HepG2 (cell line): ENCODE results near the gene RAB2B. TPM values are rescaled to one million over a fixed set of nuclear protein-coding genes. Genes with fewer than 3 reads are reported as not detected.

Experiments used
- EHMT2 ChIP-seq: fragments of 200-600 bp; sonication (generic); IDR thresholded peaks from 2 replicates; pipeline ENCODE4 v1.7.0; 2017; ENCODE audit warnings: antibody characterized with exemption, low read depth, low read length, borderline replicate concordance
- HIC2 ChIP-seq: sonication (generic); formaldehyde crosslinking; IDR thresholded peaks from 2 replicates; pipeline ENCODE4 v1.9.0; 2022; ENCODE audit warnings: low read depth, missing genetic modification reagents
- JUN ChIP-seq: sonication (generic); formaldehyde crosslinking; IDR thresholded peaks from 2 replicates; pipeline ENCODE4 v1.4.0; 2020; ENCODE audit warnings: mild to moderate bottlenecking, missing genetic modification reagents
- MED8 ChIP-seq: sonication (generic); formaldehyde crosslinking; IDR thresholded peaks from 2 replicates; pipeline ENCODE4 v1.8.1; 2023; ENCODE audit warnings: mild to moderate bottlenecking, missing genetic modification reagents; ENCODE audit not compliant: insufficient replicate concordance
- MYPOP ChIP-seq: sonication (generic); formaldehyde crosslinking; IDR thresholded peaks from 2 replicates; pipeline ENCODE4 v1.8.1; 2023; ENCODE audit warnings: mild to moderate bottlenecking, moderate library complexity, missing genetic modification reagents
- TGIF2 ChIP-seq: IDR thresholded peaks from 2 replicates; pipeline ENCODE4 v1.6.1; 2016; ENCODE audit warnings: control low read depth, missing compliant biosample characterization
- XBP1 ChIP-seq: sonication (generic); formaldehyde crosslinking; IDR thresholded peaks from 2 replicates; pipeline ENCODE4 v1.5.0; 2020; ENCODE audit warnings: missing genetic modification reagents
- ZBTB1 ChIP-seq: sonication (generic); formaldehyde crosslinking; IDR thresholded peaks from 2 replicates; pipeline ENCODE4 v1.4.0; 2020; ENCODE audit warnings: missing genetic modification reagents, borderline replicate concordance
- ZNF274 ChIP-seq: sonication (generic); formaldehyde crosslinking; IDR thresholded peaks from 2 replicates; pipeline ENCODE4 v1.5.1; 2020; ENCODE audit warnings: mild to moderate bottlenecking, missing genetic modification reagents
- ZNF326 ChIP-seq: sonication (generic); formaldehyde crosslinking; IDR thresholded peaks from 2 replicates; pipeline ENCODE4 v1.4.0; 2020; ENCODE audit warnings: missing genetic modification reagents, borderline replicate concordance
- ZNF337 ChIP-seq: sonication (generic); formaldehyde crosslinking; IDR thresholded peaks from 2 replicates; pipeline ENCODE4 v1.5.1; 2020; ENCODE audit warnings: missing genetic modification reagents, low read depth, mild to moderate bottlenecking, borderline replicate concordance
- ZNF563 ChIP-seq: sonication (generic); formaldehyde crosslinking; IDR thresholded peaks from 2 replicates; pipeline ENCODE4 v1.8.0; 2022; ENCODE audit warnings: mild to moderate bottlenecking, moderate library complexity, missing genetic modification reagents
- ZNF569 ChIP-seq: sonication (generic); formaldehyde crosslinking; IDR thresholded peaks from 2 replicates; pipeline ENCODE4 v1.5.0; 2020; ENCODE audit warnings: mild to moderate bottlenecking, missing genetic modification reagents, moderate library complexity, borderline replicate concordance
- ZNF614 ChIP-seq: IDR thresholded peaks from 2 replicates; pipeline ENCODE4 v1.6.1; 2018; ENCODE audit warnings: missing biosample characterization, missing genetic modification reagents, inconsistent platforms, borderline replicate concordance
- ZNF703 ChIP-seq: sonication (generic); formaldehyde crosslinking; IDR thresholded peaks from 2 replicates; pipeline ENCODE4 v1.5.1; 2020; ENCODE audit warnings: missing genetic modification reagents, mild to moderate bottlenecking, moderate library complexity, borderline replicate concordance
- ZNF747 ChIP-seq: sonication (generic); formaldehyde crosslinking; IDR thresholded peaks from 2 replicates; pipeline ENCODE4 v1.8.1; 2023; ENCODE audit warnings: missing genetic modification reagents, mild to moderate bottlenecking, borderline replicate concordance
- polyA plus RNA-seq, 8 experiments: library from polyadenylated mRNA; depleted of rRNA in 3 of 8; stranded (reverse) in 7 of 8; unstranded in 1 of 8; fragments of >200 nt; fragmentation: Illumina TruSeq in 4 of 8; extraction: Trizol in 4 of 8; gene quantifications; 2 replicates each; pipeline versions ENCODE4 v1.2.1 to v1.2.3, GENCODE V29; 2011 to 2016; ENCODE audit warnings: low read depth in 4 of 8, missing spikeins in 1 of 8, mixed read lengths in 1 of 8; ENCODE audit not compliant: insufficient read depth in 1 of 8
- total RNA-seq, 5 experiments: library from RNA; depleted of rRNA; stranded (reverse); fragments of >200 nt; fragmentation: Illumina TruSeq; extraction: Trizol; gene quantifications; 2 replicates each; pipeline ENCODE4 v1.2.3, GENCODE V29; 2016; ENCODE audit warnings: low read depth in 1 of 5
- TF ChIP-seq, protein P1 (sequence below): sonication (generic); formaldehyde crosslinking; IDR thresholded peaks from 2 replicates; pipeline ENCODE4 v1.4.0; 2020; ENCODE audit warnings: missing genetic modification reagents
- TF ChIP-seq, protein P2 (sequence below): sonication (generic); formaldehyde crosslinking; IDR thresholded peaks from 2 replicates; pipeline ENCODE4 v1.4.0; 2020; ENCODE audit warnings: missing genetic modification reagents, borderline replicate concordance
- TF ChIP-seq, protein P3 (sequence below), 2 experiments: sonication (generic) in 1 of 2; formaldehyde crosslinking in 1 of 2; IDR thresholded peaks; 2 replicates each; pipeline versions ENCODE4 v1.5.1 to v1.6.1; 2011 to 2020; ENCODE audit warnings: borderline replicate concordance in 1 of 2, low read depth in 1 of 2, low read length in 1 of 2, mild to moderate bottlenecking in 1 of 2, missing genetic modification reagents in 1 of 2, moderate library complexity in 1 of 2

RAB2B gene
- total and polyA plus RNA-seq, 2 of the 13 experiments (the other 11 are each of a cell fraction or from before 2014, with no cell fraction given): 36.0 to 60.6 TPM

DNA sequence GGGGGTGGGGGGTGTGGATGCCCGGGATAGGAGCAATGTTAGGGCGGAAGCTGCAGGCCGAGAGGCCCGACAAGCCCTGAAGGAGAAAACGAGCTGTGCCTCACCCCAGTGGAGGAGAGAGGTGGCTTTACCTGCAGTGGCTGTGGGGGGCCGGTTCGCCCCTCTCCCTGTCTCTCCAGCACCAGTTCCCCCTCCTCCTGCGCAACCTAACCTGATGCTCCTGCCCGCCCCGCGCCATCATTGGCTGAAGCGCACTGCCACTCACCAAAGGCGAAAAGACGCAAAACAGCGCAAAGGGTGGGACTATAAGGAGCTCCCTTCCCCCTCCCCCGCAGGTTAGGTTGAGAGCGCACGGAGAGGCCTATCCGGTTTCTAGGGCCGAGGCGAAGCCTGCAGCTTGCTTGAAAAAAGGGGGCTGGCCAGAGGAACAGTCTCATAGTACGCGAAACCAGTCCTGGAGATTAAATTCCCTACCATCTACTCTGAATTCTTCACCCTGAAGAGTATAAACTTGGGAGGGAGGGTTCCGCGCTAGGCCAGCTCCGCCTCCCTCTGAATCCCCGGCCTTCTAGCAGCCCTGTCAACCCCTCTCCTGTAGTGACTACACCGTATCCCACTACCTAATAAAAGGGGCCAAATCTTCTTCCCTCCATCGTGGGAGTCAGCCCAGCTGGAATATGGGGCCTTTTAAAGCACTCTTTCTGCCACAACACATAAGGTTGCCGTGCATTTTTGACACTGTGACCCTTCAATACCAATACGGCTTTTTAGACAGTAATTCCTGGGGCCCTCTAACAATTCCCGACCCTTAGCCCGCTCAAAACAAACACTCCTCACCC, 39.5 kb downstream of the RAB2B start (continued):
- TF ChIP-seq, protein P1, sequence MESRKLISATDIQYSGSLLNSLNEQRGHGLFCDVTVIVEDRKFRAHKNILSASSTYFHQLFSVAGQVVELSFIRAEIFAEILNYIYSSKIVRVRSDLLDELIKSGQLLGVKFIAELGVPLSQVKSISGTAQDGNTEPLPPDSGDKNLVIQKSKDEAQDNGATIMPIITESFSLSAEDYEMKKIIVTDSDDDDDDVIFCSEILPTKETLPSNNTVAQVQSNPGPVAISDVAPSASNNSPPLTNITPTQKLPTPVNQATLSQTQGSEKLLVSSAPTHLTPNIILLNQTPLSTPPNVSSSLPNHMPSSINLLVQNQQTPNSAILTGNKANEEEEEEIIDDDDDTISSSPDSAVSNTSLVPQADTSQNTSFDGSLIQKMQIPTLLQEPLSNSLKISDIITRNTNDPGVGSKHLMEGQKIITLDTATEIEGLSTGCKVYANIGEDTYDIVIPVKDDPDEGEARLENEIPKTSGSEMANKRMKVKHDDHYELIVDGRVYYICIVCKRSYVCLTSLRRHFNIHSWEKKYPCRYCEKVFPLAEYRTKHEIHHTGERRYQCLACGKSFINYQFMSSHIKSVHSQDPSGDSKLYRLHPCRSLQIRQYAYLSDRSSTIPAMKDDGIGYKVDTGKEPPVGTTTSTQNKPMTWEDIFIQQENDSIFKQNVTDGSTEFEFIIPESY: no peak; the same call in 1 of the 2 replicates
- TF ChIP-seq MED8 (CRISPR knock-in tag): peak; percentile 27
- no peak for TF ChIP-seq ZNF337
- no peak for TF ChIP-seq ZBTB1 (CRISPR knock-in tag)
- TF ChIP-seq, protein P2, sequence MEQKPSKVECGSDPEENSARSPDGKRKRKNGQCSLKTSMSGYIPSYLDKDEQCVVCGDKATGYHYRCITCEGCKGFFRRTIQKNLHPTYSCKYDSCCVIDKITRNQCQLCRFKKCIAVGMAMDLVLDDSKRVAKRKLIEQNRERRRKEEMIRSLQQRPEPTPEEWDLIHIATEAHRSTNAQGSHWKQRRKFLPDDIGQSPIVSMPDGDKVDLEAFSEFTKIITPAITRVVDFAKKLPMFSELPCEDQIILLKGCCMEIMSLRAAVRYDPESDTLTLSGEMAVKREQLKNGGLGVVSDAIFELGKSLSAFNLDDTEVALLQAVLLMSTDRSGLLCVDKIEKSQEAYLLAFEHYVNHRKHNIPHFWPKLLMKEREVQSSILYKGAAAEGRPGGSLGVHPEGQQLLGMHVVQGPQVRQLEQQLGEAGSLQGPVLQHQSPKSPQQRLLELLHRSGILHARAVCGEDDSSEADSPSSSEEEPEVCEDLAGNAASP (CRISPR knock-in tag): peak; percentile 85
- no peak for TF ChIP-seq ZNF569
- TF ChIP-seq ZNF703: no peak
- TF ChIP-seq XBP1: no peak
- peak; percentile 48; the same call in 1 of the 2 replicates for TF ChIP-seq ZNF747 (CRISPR knock-in tag)
- TF ChIP-seq HIC2: no peak; the same call in 1 of the 2 replicates
- TF ChIP-seq ZNF326 (CRISPR knock-in tag): peak; percentile 55; the same call in 1 of the 2 replicates
- no peak for TF ChIP-seq EHMT2
- TF ChIP-seq ZNF563 (CRISPR knock-in tag): peak; percentile 22; the same call in 1 of the 2 replicates
- TF ChIP-seq, protein P3, sequence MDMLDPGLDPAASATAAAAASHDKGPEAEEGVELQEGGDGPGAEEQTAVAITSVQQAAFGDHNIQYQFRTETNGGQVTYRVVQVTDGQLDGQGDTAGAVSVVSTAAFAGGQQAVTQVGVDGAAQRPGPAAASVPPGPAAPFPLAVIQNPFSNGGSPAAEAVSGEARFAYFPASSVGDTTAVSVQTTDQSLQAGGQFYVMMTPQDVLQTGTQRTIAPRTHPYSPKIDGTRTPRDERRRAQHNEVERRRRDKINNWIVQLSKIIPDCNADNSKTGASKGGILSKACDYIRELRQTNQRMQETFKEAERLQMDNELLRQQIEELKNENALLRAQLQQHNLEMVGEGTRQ (IDR thresholded peaks at IDR 0.05; ENCODE audit: low read depth, low read length): no peak
- TF ChIP-seq, protein P3 (CRISPR knock-in tag; IDR thresholded peaks at IDR 0.05; ENCODE audit: borderline replicate concordance): no peak
- TF ChIP-seq ZNF274 (CRISPR knock-in tag): peak; percentile 73; the same call in 1 of the 2 replicates
- peak; percentile 87 for TF ChIP-seq MYPOP (CRISPR knock-in tag)
- no peak; the same call in 1 of the 2 replicates for TF ChIP-seq TGIF2 (CRISPR knock-in tag)
- peak; percentile 95; the same call in 1 of the 2 replicates for TF ChIP-seq ZNF614
- TF ChIP-seq JUN (CRISPR knock-in tag): no peak
